Liver (tissue), 3 donors: ENCODE measurements around the gene G6PC1.

Experiments
- ATF3 ChIP-seq: IDR thresholded peaks from 2 replicates; pipeline ENCODE4 v1.6.1; 2016; ENCODE audit warnings: antibody characterized with exemption
- CTCF ChIP-seq: fragments of 150-350 bp; IDR thresholded peaks from 2 replicates; pipeline ENCODE4 v1.5.1; 2017; ENCODE audit warnings: improper control_type of control experiment, low read depth, low read length; ENCODE audit not compliant: missing input control
- EGR1 ChIP-seq, 2 donors: IDR thresholded peaks; 2 replicates each; pipeline ENCODE4 v1.6.1; 2016 to 2018; ENCODE audit warnings: antibody characterized with exemption in 2 of 2, low read depth in 2 of 2
- FOXA1 ChIP-seq: IDR thresholded peaks from 2 replicates; pipeline ENCODE4 v1.6.1; 2016; ENCODE audit warnings: antibody characterized with exemption
- GABPA ChIP-seq, 2 donors: IDR thresholded peaks in 1 of 2; conservative IDR thresholded peaks in 1 of 2; 2 replicates each; pipeline ENCODE4 v1.6.1; 2016; ENCODE audit warnings: antibody characterized with exemption in 2 of 2, mild to moderate bottlenecking in 1 of 2, moderate library complexity in 1 of 2
- JUND ChIP-seq, 2 donors: IDR thresholded peaks; 2 replicates each; pipeline ENCODE4 v1.6.1; 2016; ENCODE audit warnings: antibody characterized with exemption in 2 of 2
- MAX ChIP-seq: IDR thresholded peaks from 2 replicates; pipeline ENCODE4 v1.6.1; 2016; ENCODE audit warnings: antibody characterized with exemption
- NR2F2 ChIP-seq: IDR thresholded peaks from 2 replicates; pipeline ENCODE4 v1.6.1; 2016; ENCODE audit warnings: antibody characterized with exemption
- REST ChIP-seq: IDR thresholded peaks from 2 replicates; pipeline ENCODE4 v1.6.1; 2016; ENCODE audit warnings: antibody characterized with exemption, mild to moderate bottlenecking
- RXRA ChIP-seq, 2 donors: IDR thresholded peaks; 2 replicates each; pipeline ENCODE4 v1.6.1; 2017 to 2018; ENCODE audit warnings: antibody characterized with exemption in 2 of 2, mild to moderate bottlenecking in 1 of 2
- TAF1 ChIP-seq: conservative IDR thresholded peaks from 2 replicates; pipeline ENCODE4 v1.6.1; 2016; ENCODE audit warnings: antibody characterized with exemption, mild to moderate bottlenecking
- YY1 ChIP-seq: IDR thresholded peaks from 2 replicates; pipeline ENCODE4 v1.6.1; 2016; ENCODE audit warnings: antibody characterized with exemption, mild to moderate bottlenecking
- ZBTB33 ChIP-seq: IDR thresholded peaks from 2 replicates; pipeline ENCODE4 v1.6.1; 2016; ENCODE audit warnings: antibody characterized with exemption
- donor health status: healthy.
- donor health status: healthy.

- TF ChIP-seq TAF1 (no peak), NR2F2 (no peak), CTCF (no peak), MAX (no peak), ZBTB33 (no peak), RXRA (IDR thresholded peaks at IDR 0.05) (no peak), ATF3 (no peak), EGR1 (IDR thresholded peaks at IDR 0.05; ENCODE audit: low read depth in 2 of 2) (no peak), REST (no peak), GABPA (IDR thresholded peaks at IDR 0.05 in 1 of 2, conservative IDR thresholded peaks at IDR 0.05 in 1 of 2) (no peak), YY1 (no peak), JUND (IDR thresholded peaks at IDR 0.05) (no peak), FOXA1 (no peak)
Observed at GRCh38 chr17:42922294-42922693, 21.7 kb downstream of the G6PC1 start.
